Astrocyte (in vitro differentiated cells and primary cell): ENCODE measurements around the gene IL31. TPM values are rescaled to one million over a fixed set of nuclear protein-coding genes. Genes with fewer than 3 reads are reported as not detected.
A peak's percentile ranks its signal among the peaks of the same experiment; 100 is the strongest.

ENCODE experiments used
- DNase-seq: peaks from one replicate; pipeline ENCODE4 v3.0.0-alpha.2; 2010; ENCODE audit warnings: low read depth
- FAIRE-seq: peaks from 2 replicates; lab custom pipeline; 2011; peaks lifted over from hg19 to GRCh38; lab: Jason Lieb, UNC
- H2AFZ ChIP-seq: 2 replicates; pipeline ENCODE4 v1.6.0; 2012; ENCODE audit warnings: low read depth, low read length, inconsistent platforms
- H3K27ac ChIP-seq: 2 replicates; pipeline ENCODE4 v1.5.1; 2011; ENCODE audit warnings: low read depth, low read length, inconsistent platforms
- H3K27me3 ChIP-seq: 2 replicates; pipeline ENCODE4 v1.6.0; 2011; ENCODE audit warnings: low read length, inconsistent platforms; ENCODE audit not compliant: insufficient read depth
- H3K36me3 ChIP-seq: 2 replicates; pipeline ENCODE4 v1.5.1; 2011; ENCODE audit warnings: low read length, inconsistent platforms; ENCODE audit not compliant: insufficient read depth
- H3K4me1 ChIP-seq: 2 replicates; pipeline ENCODE4 v1.5.1; 2011; ENCODE audit warnings: low read length, inconsistent platforms; ENCODE audit not compliant: insufficient read depth
- H3K4me2 ChIP-seq: 2 replicates; pipeline ENCODE4 v1.6.0; 2012; ENCODE audit warnings: low read length, inconsistent platforms
- H3K4me3 ChIP-seq: 2 replicates; pipeline ENCODE4 v1.5.1; 2011; ENCODE audit warnings: low read depth, mild to moderate bottlenecking, low read length, inconsistent platforms; ENCODE audit not compliant: insufficient read depth
- H3K79me2 ChIP-seq: 2 replicates; pipeline ENCODE4 v1.6.0; 2012; ENCODE audit warnings: mild to moderate bottlenecking, low read length, inconsistent platforms; ENCODE audit not compliant: insufficient read depth
- H3K9ac ChIP-seq: 2 replicates; pipeline ENCODE4 v1.6.0; 2012; ENCODE audit warnings: mild to moderate bottlenecking, low read length, inconsistent platforms
- H3K9me3 ChIP-seq: 2 replicates; pipeline ENCODE4 v1.5.1; 2012; ENCODE audit warnings: low read depth, mild to moderate bottlenecking, low read length, inconsistent platforms; ENCODE audit not compliant: insufficient read depth
- H4K20me1 ChIP-seq: 2 replicates; pipeline ENCODE4 v1.6.0; 2012; ENCODE audit warnings: low read length, inconsistent platforms; ENCODE audit not compliant: insufficient read depth
- H3K27ac Mint-ChIP-seq: one replicate; pipeline ENCODE4 v1.8.0; 2021; ENCODE audit warnings: mild to moderate bottlenecking, mixed read lengths; ENCODE audit not compliant: unreplicated experiment
- H3K27me3 Mint-ChIP-seq: one replicate; pipeline ENCODE4 v1.8.0; 2021; ENCODE audit warnings: low read depth, mixed read lengths; ENCODE audit not compliant: unreplicated experiment
- H3K36me3 Mint-ChIP-seq: one replicate; pipeline ENCODE4 v1.8.0; 2021; ENCODE audit warnings: low read depth, mixed read lengths; ENCODE audit not compliant: unreplicated experiment
- H3K4me1 Mint-ChIP-seq: one replicate; pipeline ENCODE4 v1.8.0; 2021; ENCODE audit warnings: low read depth, mixed read lengths; ENCODE audit not compliant: unreplicated experiment
- H3K4me3 Mint-ChIP-seq: one replicate; pipeline ENCODE4 v1.8.0; 2021; ENCODE audit warnings: mild to moderate bottlenecking, moderate library complexity, mixed read lengths; ENCODE audit not compliant: unreplicated experiment
- H3K9me3 Mint-ChIP-seq: one replicate; pipeline ENCODE4 v1.8.0; 2021; ENCODE audit warnings: mild to moderate bottlenecking, mixed read lengths; ENCODE audit not compliant: unreplicated experiment
- CTCF ChIP-seq: IDR thresholded peaks from 2 replicates; pipeline ENCODE4 v1.5.1; 2011; ENCODE audit warnings: low read depth, mild to moderate bottlenecking, inconsistent platforms, low read length, moderate library complexity; ENCODE audit not compliant: insufficient read depth
- EZH2 ChIP-seq: IDR thresholded peaks from 2 replicates; pipeline ENCODE4 v1.6.1; 2012; ENCODE audit warnings: mild to moderate bottlenecking, low read length, inconsistent platforms; ENCODE audit not compliant: insufficient read depth
- total RNA-seq: library from RNA; stranded (reverse); gene quantifications from 2 replicates; pipeline ENCODE4 v1.2.1, GENCODE V29; 2021

Gene IL31
- total RNA-seq, 1 donor from 2014 or later = not detected

GRCh38 chr12:122137229-122137628 lies 36.8 kb downstream of the IL31 start:
- TF ChIP-seq EZH2 (no peak), CTCF (no peak)
- Histone ChIP-seq H3K79me2 (no peaks in the 10 kb centered on the region), H3K4me3 (no peak overlapping the region), H3K4me1 (no peaks in the 10 kb centered on the region), H3K9me3 (no peaks in the 10 kb centered on the region), H3K4me2 (no peak overlapping the region), H4K20me1 (peaks cover 2% of the 10 kb centered on the region), H2AFZ (no peak overlapping the region), H3K36me3 (peaks cover 9% of the 10 kb centered on the region), H3K9ac (no peak overlapping the region), H3K27me3 (no peaks in the 10 kb centered on the region), H3K27ac (no peak overlapping the region)
- H3K4me1 Mint-ChIP-seq = no peaks in the 10 kb centered on the region
- FAIRE-seq (no peak), DNase-seq (no peak)
- no peaks in the 10 kb centered on the region for H3K27me3 Mint-ChIP-seq
- H3K4me3 Mint-ChIP-seq = no peak overlapping the region
- peaks cover 23% of the 10 kb centered on the region for H3K36me3 Mint-ChIP-seq
- no peaks in the 10 kb centered on the region for H3K9me3 Mint-ChIP-seq
- H3K27ac Mint-ChIP-seq = no peak overlapping the region

GRCh38 chr12:122135437-122136031 lies 38.5 kb downstream of the IL31 start:
- no peak for DNase-seq
- no peak overlapping the region for H3K27ac ChIP-seq

GRCh38 chr12:122133192-122133950 lies 40.6 kb downstream of the IL31 start:
- H3K36me3 ChIP-seq = peaks cover 9% of the 10 kb centered on the region
- no peak overlapping the region for H2AFZ ChIP-seq
- peaks cover 15% of the 10 kb centered on the region for H3K4me1 ChIP-seq
- no peak overlapping the region for H3K4me2 ChIP-seq
- H4K20me1 ChIP-seq = peaks cover 14% of the 10 kb centered on the region
- TF ChIP-seq EZH2 = no peak
- no peak for TF ChIP-seq CTCF
- no peak overlapping the region for H3K27ac ChIP-seq
- Mint-ChIP-seq H3K9me3 (no peaks in the 10 kb centered on the region), H3K36me3 (peaks cover 17% of the 10 kb centered on the region), H3K27ac (peak overlapping the region; percentile 26), H3K4me3 (no peak overlapping the region), H3K27me3 (no peaks in the 10 kb centered on the region), H3K4me1 (peaks cover 11% of the 10 kb centered on the region)
- no peaks in the 10 kb centered on the region for H3K79me2 ChIP-seq
- no peaks in the 10 kb centered on the region for H3K9me3 ChIP-seq
- no peaks in the 10 kb centered on the region for H3K27me3 ChIP-seq
- no peak for FAIRE-seq
- DNase-seq = no peak
- H3K4me3 ChIP-seq = no peak overlapping the region
- no peak overlapping the region for H3K9ac ChIP-seq

More at GRCh38 chr12:122135437-122136031, 38.5 kb downstream of the IL31 start:
- no peak overlapping the region for H3K27ac Mint-ChIP-seq
- TF ChIP-seq EZH2 = no peak
- Histone ChIP-seq H3K9me3 (no peaks in the 10 kb centered on the region), H3K27me3 (no peaks in the 10 kb centered on the region), H3K36me3 (peaks cover 8% of the 10 kb centered on the region), H4K20me1 (peaks cover 8% of the 10 kb centered on the region), H3K4me3 (no peak overlapping the region), H3K79me2 (no peaks in the 10 kb centered on the region), H3K9ac (no peak overlapping the region), H3K4me1 (peaks cover 4% of the 10 kb centered on the region), H2AFZ (no peak overlapping the region), H3K4me2 (no peak overlapping the region)
- no peaks in the 10 kb centered on the region for H3K9me3 Mint-ChIP-seq
- no peaks in the 10 kb centered on the region for H3K27me3 Mint-ChIP-seq
- peaks cover 15% of the 10 kb centered on the region for H3K36me3 Mint-ChIP-seq
- FAIRE-seq = no peak
- H3K4me3 Mint-ChIP-seq = no peak overlapping the region
- H3K4me1 Mint-ChIP-seq = peaks cover 5% of the 10 kb centered on the region
